ENCODE measurements around the gene CACNA2D1.

- TF ChIP-seq CTCF (IDR thresholded peaks at IDR 0.05) (no peak), POLR2A (IDR thresholded peaks at IDR 0.05) (no peak)
Observed at GRCh38 chr7:82194016-82194643, 249.4 kb downstream of the CACNA2D1 start.
